Embryonic facial prominence (tissue), 1 donor: Measurements from ENCODE around the gene BRCA2.

Source experiments
- DNase-seq: peaks from one replicate; pipeline ENCODE4 v3.0.0-alpha.2; 2016; ENCODE audit errors: extremely low spot score

Gene BRCA2

DNA sequence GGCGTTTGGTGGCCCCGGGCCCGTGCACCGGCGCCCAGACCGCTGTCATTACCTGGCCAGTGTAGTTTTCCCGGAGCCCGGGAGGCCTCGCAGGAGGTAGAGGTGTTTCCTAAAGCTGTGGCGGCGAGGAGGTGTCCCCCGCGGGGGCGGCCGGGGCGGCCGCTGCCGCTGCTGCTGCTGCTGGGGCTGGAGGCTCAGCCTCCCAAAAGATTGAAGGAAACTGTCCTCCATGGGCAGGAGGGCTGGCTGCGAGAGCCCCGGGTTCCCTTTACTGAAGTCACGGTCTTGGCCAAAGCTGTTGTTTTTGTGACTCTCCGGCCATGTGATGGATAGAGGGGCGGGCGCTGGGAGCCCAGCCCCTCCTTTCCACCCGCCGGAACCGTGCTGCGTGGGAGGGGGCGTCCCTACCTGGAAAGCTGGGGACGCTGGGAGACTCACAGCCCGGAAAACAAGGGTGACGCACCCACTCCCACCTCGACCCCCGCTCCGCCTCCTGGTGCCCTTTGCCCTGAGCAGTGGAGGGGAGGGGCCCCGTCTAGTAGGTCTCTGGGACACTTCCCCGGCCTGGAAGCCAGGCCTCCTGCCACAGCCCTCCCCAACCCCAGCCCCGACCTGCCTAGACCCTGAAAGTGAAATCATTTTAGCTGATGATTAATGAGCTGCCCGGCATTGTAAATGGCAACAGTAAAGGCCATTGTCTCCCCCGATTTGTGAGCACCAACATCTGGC is 112.7 kb downstream of the BRCA2 start, which contains the start of gene N4BP2L1:
Gene N4BP2L1 (minus strand): TSS at position 279 of the 729 bp plus-strand sequence. CDS start 48 bp downstream, at position 231.
- no peak for DNase-seq

DNA sequence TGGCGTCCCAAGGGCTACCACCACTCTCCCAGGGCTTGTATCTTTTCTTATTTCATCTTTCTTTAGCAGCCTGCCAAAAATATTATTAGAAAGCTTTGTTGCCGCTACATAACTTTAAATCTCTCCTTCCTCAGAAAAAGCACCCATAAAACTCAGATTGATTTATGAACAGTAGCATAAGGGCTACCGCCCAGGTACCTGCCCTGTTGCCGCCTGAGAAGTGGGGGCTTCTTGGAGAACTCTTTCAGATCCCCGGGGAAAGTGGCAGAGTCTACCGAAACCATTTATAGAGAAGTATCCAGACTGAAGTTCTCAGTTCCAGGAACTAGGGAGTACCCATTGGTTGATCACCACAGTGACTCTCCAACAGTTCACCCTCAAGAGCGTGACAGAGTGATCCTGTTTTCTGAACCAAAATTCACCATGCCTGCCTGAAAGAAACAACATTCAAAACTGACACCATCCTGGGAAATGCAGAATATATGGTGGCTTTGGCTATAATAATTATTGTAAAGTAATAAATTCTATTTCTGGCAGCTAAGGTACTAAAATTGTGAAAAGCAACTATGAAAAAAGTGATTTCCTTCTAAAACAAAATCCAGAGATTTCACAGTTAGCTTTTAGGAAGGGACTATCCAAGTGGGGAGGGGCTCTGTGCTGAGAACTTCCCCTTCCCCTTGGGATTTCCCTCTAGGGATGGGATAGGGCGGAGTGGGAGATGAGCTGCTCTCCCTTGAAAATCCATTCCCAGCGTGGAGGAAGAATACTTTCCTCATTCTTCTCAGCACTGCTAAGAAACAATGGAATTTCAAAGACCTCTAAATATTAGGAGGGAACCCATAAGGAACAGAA is 113.5 kb downstream of the BRCA2 start:
- DNase-seq: no peak

DNA sequence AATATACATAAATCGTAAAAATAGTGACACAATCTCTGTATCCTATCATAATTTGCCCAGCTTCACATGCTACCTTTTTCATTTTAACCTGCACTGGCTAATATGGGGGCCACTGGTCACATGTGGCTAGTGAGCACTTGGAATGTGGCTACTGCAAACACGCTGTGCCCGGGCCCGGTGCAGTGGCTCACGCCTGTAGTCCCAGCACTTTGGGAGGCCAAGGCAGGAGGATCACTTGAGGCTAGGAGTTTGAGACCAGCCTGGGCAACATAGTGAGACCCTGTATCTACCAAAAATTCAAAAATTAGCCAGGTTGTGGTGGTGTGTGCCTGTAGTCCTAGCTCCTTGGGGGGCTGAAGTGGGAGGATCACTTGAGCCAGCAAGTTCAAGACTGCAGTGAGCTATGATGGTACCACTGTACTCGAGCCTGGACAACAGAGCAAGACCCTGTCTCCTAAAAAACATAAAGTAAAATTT is 114.2 kb downstream of the BRCA2 start:
- DNase-seq: no peak

DNA sequence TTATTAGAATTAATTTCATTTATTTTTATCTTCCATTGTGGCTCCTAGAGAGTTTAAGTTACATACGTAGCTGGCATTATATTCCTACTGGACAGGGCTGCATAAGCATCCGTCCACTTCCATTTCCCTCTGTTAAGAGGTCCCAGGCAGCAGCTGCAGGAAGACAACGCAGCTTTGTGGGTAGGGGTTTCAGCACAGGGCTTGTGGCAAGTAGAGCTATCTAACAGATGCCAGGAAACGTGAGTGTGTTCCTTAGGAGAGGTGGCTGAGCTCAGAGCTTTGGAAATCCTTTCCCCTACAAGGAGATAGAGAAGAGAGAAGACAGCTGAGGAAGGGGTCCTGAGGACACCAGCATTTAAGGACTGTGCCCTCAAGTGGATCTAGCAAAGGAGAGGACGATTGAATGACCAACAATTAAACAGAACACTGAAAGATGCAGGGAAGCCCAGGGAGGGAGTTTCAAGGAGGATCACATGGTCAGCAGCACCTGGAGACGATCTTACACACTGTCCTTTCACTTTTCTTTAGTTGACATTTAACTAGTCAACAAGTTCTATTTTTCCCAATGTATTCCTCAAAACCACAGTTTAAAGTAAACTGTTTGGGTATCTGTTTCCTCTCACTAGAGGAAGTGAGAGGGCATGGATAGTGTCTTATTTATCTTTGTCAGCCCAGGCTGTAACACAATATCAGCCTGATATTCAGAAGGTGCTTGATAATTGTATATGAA is 114.9 kb downstream of the BRCA2 start:
- no peak for DNase-seq

DNA sequence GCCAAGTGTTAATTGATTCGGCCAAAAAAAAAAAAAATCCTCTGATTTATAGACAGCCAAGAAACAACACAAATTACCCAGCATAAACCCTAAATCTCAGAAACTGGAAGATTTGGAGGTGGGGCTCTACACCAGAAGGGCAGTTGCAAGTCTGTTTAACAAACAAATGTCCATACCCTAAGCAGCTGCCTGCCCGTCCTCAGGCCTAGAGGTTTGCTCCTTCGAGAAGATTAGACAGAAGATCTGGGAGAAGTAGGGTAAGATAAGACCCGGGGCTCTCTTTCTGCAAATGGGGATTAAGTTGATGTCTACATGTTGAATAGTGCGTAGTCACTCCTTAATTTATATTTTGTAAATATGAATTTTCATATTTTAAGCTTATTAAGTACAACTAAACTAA is 116.1 kb downstream of the BRCA2 start:
- DNase-seq: no peak

DNA sequence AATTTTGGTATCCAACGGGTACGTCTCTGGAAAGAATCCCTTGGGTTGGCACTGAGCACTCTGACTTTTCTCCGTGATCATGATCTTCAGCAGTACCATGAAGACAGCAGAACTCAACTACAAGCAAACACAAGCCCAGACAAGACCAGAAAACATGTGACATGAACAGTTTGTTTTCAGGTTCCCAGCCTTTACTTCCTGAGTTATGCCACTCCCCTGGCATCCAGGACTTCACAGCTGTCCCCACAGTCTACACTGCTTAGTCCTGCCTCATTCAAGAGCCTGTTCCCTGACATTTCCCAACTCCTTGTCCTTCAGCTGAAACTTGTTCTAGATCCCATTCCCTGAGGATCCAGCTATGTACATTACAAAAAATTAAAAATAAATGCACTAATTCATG is 117.5 kb downstream of the BRCA2 start:
- DNase-seq: no peak

DNA sequence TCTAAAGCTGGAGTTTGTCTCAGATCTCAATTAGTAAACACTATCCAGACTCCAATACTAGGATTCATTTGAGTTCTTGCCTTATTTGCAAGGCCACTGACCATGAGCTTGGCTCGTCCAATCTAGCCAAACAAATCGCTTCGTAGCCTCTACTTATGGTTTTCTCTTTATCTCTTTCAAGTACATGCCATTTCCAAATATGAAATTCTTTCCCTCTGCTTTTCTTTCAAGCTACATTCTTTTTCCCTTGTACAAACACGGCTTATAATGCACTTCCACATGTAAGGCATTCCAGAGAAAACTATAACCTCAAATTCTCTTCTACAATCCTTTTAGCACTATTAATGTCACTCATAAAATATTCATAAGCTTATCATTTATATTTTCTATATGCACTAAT is 123.6 kb downstream of the BRCA2 start:
- DNase-seq: no peak

DNA sequence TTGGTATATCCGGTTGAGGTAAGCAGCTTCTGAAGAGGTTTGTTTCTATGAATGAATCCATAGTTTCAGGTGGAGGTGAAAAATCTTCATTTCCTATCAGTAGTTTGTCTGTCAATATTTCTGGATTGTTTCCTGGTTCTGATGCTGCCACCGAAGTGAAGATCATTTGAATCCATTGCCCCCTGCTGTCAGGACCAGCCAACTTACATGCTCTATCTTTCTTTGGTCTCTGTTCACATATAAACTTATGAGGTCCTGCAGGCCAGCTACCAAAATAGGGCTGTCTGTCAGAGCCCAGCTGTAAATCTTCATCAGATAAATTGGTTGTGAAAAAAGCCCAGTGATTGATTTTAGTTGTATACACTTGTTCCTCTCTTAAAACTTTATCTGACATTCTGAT is 127.8 kb downstream of the BRCA2 start:
- no peak for DNase-seq

DNA sequence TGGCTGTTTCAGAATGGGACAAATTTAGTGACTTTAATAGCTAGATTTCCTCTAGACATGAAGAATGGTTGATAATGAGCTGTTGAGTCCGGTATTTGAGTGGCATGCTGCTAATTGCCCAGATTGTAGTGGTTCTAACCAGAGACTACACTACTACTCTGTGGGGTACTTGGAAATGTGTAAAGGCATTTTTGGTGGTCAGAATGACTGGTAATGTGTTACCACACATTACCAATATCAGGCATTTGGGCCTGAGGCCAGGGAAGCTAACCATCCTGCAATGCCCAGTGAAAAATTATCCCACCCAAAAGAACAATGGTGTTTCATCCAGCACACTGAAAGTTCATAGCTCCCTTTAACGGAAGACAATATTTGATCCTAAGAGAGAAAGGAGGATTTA is 130.2 kb downstream of the BRCA2 start:
- no peak for DNase-seq

DNA sequence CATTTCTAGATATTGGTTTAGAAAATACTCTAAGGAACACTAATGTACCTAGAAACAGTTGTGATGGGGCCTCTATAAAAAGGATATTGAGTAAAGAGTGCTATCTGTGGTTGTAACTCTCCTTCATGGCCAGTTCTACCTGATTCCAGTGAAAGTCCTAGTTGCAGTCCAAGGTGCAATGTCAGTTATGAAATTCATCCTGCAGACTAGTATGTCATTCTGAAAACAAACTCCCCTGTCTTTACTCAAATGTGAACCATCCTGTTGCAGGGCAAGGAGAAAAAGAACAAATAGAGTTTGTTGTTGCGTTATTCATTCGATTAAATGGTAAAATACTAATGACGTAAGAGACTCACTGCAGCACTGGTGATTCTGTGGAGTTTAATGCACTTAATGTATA is 130.9 kb downstream of the BRCA2 start:
- DNase-seq: no peak

DNA sequence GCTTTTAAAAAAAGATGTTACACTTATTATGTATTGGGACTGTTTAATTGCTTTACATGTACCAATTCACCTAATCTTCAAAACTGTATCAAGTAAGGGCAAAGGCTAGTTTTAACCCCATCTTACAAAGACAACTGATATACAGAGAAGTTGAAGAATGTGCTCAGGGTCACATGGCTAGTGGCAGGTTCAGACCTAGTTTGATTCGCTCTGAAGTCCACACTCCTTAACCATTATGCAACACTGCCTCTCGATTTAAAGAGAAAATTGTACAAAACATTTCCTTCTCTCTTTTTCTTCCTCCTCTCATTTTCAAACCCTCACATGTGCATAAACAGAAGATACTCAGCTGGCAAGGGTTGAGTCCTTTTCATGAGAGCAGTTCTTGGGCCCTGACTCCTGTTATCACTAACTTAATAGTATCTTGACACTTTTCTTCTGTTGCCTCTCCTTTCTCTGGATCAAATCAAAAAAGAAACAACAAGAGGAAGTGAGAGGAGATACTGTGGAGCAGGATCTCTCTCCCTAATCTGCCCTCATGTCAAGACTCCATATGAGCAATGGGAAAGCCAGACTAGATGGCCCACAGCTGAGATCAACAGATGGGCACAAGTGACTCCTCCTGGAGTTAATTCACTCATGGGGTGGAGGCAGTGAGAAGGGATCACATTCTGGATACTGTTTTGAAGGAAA is 131.6 kb downstream of the BRCA2 start:
- no peak for DNase-seq

DNA sequence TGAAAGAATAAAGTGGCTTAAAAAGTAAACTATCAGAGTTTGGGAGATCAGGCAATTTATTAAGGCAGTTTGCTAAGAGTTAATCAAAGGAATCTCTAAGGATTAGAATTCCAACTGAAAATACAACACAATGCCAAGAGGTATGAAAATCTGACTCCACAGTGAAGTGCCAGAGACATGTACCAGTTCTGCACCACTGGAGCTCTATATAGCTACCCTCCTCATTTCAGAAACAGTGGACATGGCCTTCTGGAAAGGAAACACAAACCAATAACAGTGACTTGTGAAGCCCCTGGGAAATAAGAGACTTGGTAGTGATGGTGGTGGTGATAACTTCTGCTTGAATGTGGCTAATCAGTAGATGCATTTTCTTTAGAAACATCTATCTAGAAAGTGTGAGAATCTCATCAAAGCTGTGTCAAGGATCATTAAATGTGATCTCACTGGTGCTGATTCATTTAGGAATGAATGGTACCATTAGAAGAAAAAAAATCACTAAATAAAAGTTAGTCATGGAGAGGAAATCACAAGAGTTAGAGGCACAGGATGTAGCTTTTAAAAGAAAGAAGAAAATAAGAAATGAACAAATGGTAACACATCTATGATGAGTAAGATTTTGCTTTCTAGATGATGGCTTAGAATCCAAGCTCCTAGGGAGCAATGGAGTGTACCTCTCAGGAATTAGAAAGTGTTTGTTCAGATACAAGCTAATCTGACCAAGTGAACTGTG is 132.8 kb downstream of the BRCA2 start:
- DNase-seq: no peak

DNA sequence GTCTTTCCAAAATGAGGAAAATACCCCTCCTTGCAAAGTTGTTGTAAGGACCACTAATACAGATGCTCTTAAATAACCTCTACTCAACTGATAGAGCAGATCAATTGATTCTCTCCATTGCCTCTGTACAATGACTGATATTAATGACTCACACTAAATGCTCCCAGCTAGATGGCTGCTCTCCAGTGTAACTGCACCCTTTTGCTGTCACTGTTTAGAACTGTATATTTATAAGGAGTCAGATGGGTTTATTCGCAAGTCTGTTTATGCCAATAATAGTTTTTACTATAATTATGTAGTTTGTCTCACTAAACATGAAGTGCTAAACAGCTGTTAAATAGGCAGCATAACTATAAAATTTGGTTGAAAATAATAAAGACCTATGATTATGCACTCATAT is 133.7 kb downstream of the BRCA2 start:
- no peak for DNase-seq
